22Rv1 (cell line): ENCODE measurements around the gene ERI3.

Experiments used
- CTCF ChIP-seq: fragments of 450-650 bp; IDR thresholded peaks from 2 replicates; pipeline ENCODE4 v1.5.1; 2017; ENCODE audit warnings: mild to moderate bottlenecking
- ZFX ChIP-seq: fragments of 450-650 bp; IDR thresholded peaks from 2 replicates; pipeline ENCODE4 v1.6.1; 2017; ENCODE audit warnings: antibody characterized with exemption, borderline replicate concordance

- no peak for TF ChIP-seq CTCF
- no peak for TF ChIP-seq ZFX
These were observed 15.3 kb downstream of the ERI3 start for GRCh38 chr1:44339731-44340130.
